ENCODE results near the gene CCL25. TPM values are rescaled to one million over a fixed set of nuclear protein-coding genes. Genes with fewer than 3 reads are reported as not detected.

CCL25 gene
- total and polyA plus RNA-seq, 2 of the 13 experiments (the other 11 are each of a cell fraction or from before 2014, with no cell fraction given), result not detected

DNA sequence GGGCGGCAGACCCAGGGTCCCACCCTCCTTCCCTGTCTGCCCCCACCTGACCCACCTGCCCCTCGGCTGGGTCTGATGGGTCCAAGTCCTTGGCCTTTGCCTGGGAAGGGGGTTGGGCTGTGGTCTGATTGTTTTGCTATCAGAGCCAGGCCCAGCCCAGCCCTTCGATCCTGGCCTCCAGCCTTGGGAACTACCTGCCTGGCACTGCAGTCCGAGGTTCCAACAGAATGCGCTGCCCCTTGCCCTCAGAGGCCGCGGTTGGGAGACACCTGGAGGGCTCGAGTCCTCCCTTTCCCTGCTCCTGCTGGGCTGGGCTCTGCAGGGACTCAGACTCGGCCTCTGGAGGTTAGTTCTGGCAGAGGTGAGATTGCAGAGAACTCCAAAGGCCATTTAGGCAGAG, 1.6 kb downstream of the CCL25 start (continued):
- no peak for TF ChIP-seq TBL1XR1 (IDR thresholded peaks at IDR 0.05; ENCODE audit: borderline replicate concordance, low read length, partially characterized antibody)
- TF ChIP-seq, protein P1, sequence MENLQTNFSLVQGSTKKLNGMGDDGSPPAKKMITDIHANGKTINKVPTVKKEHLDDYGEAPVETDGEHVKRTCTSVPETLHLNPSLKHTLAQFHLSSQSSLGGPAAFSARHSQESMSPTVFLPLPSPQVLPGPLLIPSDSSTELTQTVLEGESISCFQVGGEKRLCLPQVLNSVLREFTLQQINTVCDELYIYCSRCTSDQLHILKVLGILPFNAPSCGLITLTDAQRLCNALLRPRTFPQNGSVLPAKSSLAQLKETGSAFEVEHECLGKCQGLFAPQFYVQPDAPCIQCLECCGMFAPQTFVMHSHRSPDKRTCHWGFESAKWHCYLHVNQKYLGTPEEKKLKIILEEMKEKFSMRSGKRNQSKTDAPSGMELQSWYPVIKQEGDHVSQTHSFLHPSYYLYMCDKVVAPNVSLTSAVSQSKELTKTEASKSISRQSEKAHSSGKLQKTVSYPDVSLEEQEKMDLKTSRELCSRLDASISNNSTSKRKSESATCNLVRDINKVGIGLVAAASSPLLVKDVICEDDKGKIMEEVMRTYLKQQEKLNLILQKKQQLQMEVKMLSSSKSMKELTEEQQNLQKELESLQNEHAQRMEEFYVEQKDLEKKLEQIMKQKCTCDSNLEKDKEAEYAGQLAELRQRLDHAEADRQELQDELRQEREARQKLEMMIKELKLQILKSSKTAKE (CRISPR knock-in tag; IDR thresholded peaks at IDR 0.05; ENCODE audit: borderline replicate concordance), result 0 out of 2 replicates have a peak, but pooled peaks have one; percentile 13
- TF ChIP-seq, protein P2, sequence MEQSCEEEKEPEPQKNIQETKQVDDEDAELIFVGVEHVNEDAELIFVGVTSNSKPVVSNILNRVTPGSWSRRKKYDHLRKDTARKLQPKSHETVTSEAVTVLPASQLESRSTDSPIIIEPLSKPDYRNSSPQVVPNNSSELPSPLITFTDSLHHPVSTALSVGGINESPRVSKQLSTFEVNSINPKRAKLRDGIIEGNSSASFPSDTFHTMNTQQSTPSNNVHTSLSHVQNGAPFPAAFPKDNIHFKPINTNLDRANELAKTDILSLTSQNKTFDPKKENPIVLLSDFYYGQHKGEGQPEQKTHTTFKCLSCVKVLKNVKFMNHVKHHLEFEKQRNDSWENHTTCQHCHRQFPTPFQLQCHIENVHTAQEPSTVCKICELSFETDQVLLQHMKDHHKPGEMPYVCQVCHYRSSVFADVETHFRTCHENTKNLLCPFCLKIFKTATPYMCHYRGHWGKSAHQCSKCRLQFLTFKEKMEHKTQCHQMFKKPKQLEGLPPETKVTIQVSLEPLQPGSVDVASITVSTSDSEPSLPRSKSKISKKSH (CRISPR knock-in tag; IDR thresholded peaks at IDR 0.05; ENCODE audit: borderline replicate concordance), result 0 out of 2 replicates have a peak, but pooled peaks have one; percentile 46
- TF ChIP-seq TBX3 (IDR thresholded peaks at IDR 0.05; ENCODE audit: borderline replicate concordance), result no peak

DNA sequence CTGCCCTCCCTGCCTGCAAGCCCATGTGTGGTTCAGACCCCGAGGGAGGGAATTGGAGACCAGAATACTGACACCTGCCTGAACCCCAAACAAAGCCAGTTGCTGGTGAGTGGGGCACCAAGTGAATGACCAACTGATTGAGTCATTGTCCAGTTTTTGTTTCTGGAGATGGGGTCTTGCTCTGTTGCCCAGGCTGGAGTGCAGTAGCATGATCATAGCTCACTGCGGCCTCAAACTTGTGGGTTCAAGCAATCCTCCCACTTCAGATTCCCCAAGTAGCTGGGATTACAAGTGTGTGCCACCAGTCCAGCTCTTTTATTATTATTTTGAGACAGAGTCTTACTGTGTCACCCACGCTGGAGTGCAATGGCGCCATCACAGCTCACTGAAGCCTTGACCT, 4.0 kb downstream of the CCL25 start:
- no peak for FAIRE-seq
- in situ Hi-C loops (cut with HindIII; ENCODE audit: extremely low pct_ligation_motif_present, low pct_unique_long_range_greater_than_20kb) (no loop called here), intact Hi-C loops (cut with micrococcal nuclease; ENCODE audit: unreplicated experiment) (no loop called here)
- Histone ChIP-seq H3K4me2 (ENCODE audit: low read depth, low read length) (no peak overlapping the region), H3K27me3 (ENCODE audit: control insufficient read depth in 1 of 2, insufficient read depth in 2 of 2, low read length in 2 of 2) (no peaks in the 10 kb centered on the region; a peak in 1 of 5 replicates), H3K9me3 (ENCODE audit: low read length) (no peaks in the 10 kb centered on the region), H3K36me3 (replicated peaks in 1 of 2; ENCODE audit: control insufficient read depth in 1 of 2, insufficient read depth in 2 of 2, low read length in 2 of 2) (no peaks in the 10 kb centered on the region), H4K20me1 (ENCODE audit: insufficient read depth, low read length) (no peaks in the 10 kb centered on the region), H2AFZ (ENCODE audit: low read length) (no peak overlapping the region), H3K4me1 (ENCODE audit: insufficient read depth, low read length) (peaks cover 13% of the 10 kb centered on the region), H3K79me2 (ENCODE audit: insufficient read depth, low read length) (no peaks in the 10 kb centered on the region), H3K4me3 (replicated peaks in 1 of 3; ENCODE audit: insufficient read depth in 1 of 3, low read depth in 2 of 3, low read length in 3 of 3) (no peak overlapping the region), H3K9ac (ENCODE audit: insufficient read depth, low read depth, low read length) (no peak overlapping the region), H3K27ac (ENCODE audit: extremely low read length, insufficient read depth, low read length) (no peak overlapping the region)
- BruUV-seq (replicated peaks), result no TSS peak
- ATAC-seq, result no peak
- CTCF ChIA-PET (ENCODE audit: low intra/inter-chr PET ratio, low total read pairs), result no interaction called here
- WGBS (ENCODE audit: low lambda C conversion rate), result 53% methylated on average over 3 of the region's 4 CpGs
- no peak for DNase-seq (ENCODE audit: low spot score)
- POLR2A ChIA-PET, result no interaction called here
- TF ChIP-seq NFATC3 (CRISPR knock-in tag; IDR thresholded peaks at IDR 0.05), result no peak
- TF ChIP-seq NFIC (IDR thresholded peaks at IDR 0.05; ENCODE audit: low read length), result no peak
- TF ChIP-seq ZNF430 (CRISPR knock-in tag; IDR thresholded peaks at IDR 0.05), result no peak
- no peak for TF ChIP-seq MTF1 (CRISPR knock-in tag; IDR thresholded peaks at IDR 0.05)
- TF ChIP-seq ISL2 (CRISPR knock-in tag; IDR thresholded peaks at IDR 0.05), result no peak
- TF ChIP-seq TSC22D2 (CRISPR knock-in tag; IDR thresholded peaks at IDR 0.05; ENCODE audit: borderline replicate concordance), result no peak
- no peak for TF ChIP-seq MZF1 (CRISPR knock-in tag; IDR thresholded peaks at IDR 0.05; ENCODE audit: borderline replicate concordance)

Measured in HepG2 (cell line).